Common myeloid progenitor, CD34-positive (primary cell): ENCODE measurements around the gene NCKAP5L.
"Not testable (repeated sequence)": the region's sequence is repeated elsewhere in the genome, so short reads cannot be mapped to it uniquely, and the experiment has no call there.

Source experiments
- CTCF ChIA-PET: fragments of 350-600 bp; sonication (Branson Sonifier 250); formaldehyde crosslinking; loops from one replicate; lab custom pipeline; 2021; ENCODE audit warnings: antibody characterized with exemption; lab: Charles Lee
- POLR2A ChIA-PET: fragments of 350-600 bp; sonication (Branson Sonifier 250); formaldehyde crosslinking; loops from one replicate; lab custom pipeline; 2021; ENCODE audit warnings: antibody characterized with exemption; lab: Charles Lee
- DNase-seq, 3 donors: peaks; one replicate each; pipeline versions ENCODE4 v3.0.0 to v3.0.0-alpha.2; 2013
- H3K27ac ChIP-seq, 2 experiments: 1 replicate in 1 of 2; 2 replicates in 1 of 2; pipeline ENCODE4 v1.7.0; 2013; ENCODE audit warnings: inconsistent platforms in 2 of 2, low read length in 2 of 2, mild to moderate bottlenecking in 2 of 2, low read depth in 1 of 2, moderate library complexity in 1 of 2; ENCODE audit not compliant: severe bottlenecking in 2 of 2, insufficient read depth in 1 of 2, poor library complexity in 1 of 2
- H3K27me3 ChIP-seq, 5 experiments: replicated peaks in 2 of 5; 1 replicate in 3 of 5; 2 replicates in 2 of 5; pipeline versions ENCODE4 v1.6.1 to v1.7.0; 2013; ENCODE audit warnings: low read length in 4 of 5, mild to moderate bottlenecking in 2 of 5, moderate library complexity in 2 of 5, inconsistent platforms in 1 of 5; ENCODE audit not compliant: insufficient read depth in 5 of 5, control insufficient read depth in 4 of 5
- H3K36me3 ChIP-seq, 4 experiments: 1 replicate in 2 of 4; 2 replicates in 2 of 4; pipeline versions ENCODE4 v1.6.1 to v1.7.0; 2013; ENCODE audit warnings: low read length in 3 of 4, control low read depth in 1 of 4, mild to moderate bottlenecking in 1 of 4; ENCODE audit not compliant: control insufficient read depth in 4 of 4, insufficient read depth in 4 of 4
- H3K4me1 ChIP-seq, 4 experiments: 1 replicate in 3 of 4; 2 replicates in 1 of 4; pipeline versions ENCODE4 v1.6.1 to v1.7.1; 2013; ENCODE audit warnings: low read length in 3 of 4, mild to moderate bottlenecking in 3 of 4, control low read depth in 1 of 4, inconsistent platforms in 1 of 4, moderate library complexity in 1 of 4; ENCODE audit not compliant: control insufficient read depth in 4 of 4, insufficient read depth in 4 of 4; ENCODE audit errors: control extremely low read depth in 1 of 4
- H3K4me3 ChIP-seq, 7 experiments: 1 replicate in 4 of 7; 2 replicates in 3 of 7; pipeline versions ENCODE4 v1.5.1 to v1.7.0; 2013; ENCODE audit warnings: mild to moderate bottlenecking in 7 of 7, low read length in 6 of 7, moderate library complexity in 6 of 7, inconsistent platforms in 2 of 7, low read depth in 2 of 7, control low read depth in 1 of 7; ENCODE audit not compliant: insufficient read depth in 4 of 7, control insufficient read depth in 1 of 7; ENCODE audit errors: extremely low read depth in 1 of 7
- H3K9me3 ChIP-seq, 5 experiments: 1 replicate in 4 of 5; 2 replicates in 1 of 5; pipeline versions ENCODE4 v1.6.1 to v1.7.1; 2013; ENCODE audit warnings: low read length in 4 of 5, mild to moderate bottlenecking in 2 of 5, inconsistent platforms in 1 of 5, low read depth in 1 of 5, moderate library complexity in 1 of 5; ENCODE audit not compliant: control insufficient read depth in 4 of 5, insufficient read depth in 2 of 5; ENCODE audit errors: control extremely low read depth in 1 of 5
- WGBS: methylation state at CpG from one replicate; pipeline ENCODE4 v1.1.5; 2013; ENCODE audit not compliant: insufficient coverage; 5-methylcytosine and 5-hydroxymethylcytosine counted together

The NCKAP5L gene

GRCh38 chr12:49777341-49777740 lies 50.9 kb downstream of the NCKAP5L start:
- Histone ChIP-seq H3K27me3 (no peaks in the 10 kb centered on the region), H3K9me3 (no peaks in the 10 kb centered on the region), H3K4me1 (peaks cover 0 to 5% (median 0%) of the 10 kb centered on the region in 4 experiments), H3K4me3 (no peak overlapping the region), H3K27ac (no peak overlapping the region), H3K36me3 (no peaks in the 10 kb centered on the region)
- WGBS, result 100% methylated on average over 1 of the region's 3 CpGs
- no peak for DNase-seq
- POLR2A ChIA-PET, result no interaction called here
- CTCF ChIA-PET, result interaction anchor here (0.9 to 4.6 kb wide), 25 partner anchors 8 to 138 kb away, joined by 3 to 96 read pairs (median 4); partner anchors contain the start of genes BCDIN3D, NCKAP5L and TMBIM6

DNA sequence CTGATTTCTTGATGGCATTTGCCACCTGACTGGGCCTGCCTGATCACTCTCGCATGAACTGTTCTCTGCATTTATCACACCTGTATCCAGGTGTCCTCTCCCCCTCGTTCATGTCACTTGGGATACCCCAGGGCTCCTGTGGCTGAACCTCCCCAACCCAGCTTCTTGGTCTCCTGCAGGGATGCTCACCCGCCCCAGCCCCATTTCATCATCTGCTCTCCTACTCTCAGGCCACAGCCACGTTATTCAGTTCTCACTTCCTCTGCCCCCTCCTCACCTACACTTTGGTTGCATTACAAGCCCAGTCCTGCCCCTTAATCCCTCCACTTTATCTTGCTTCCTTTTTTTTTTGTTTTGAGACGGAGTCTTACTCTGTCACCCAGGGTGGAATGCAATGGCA lies 51.4 kb downstream of the NCKAP5L start:
- 84% methylated on average over 5 of the region's 5 CpGs for WGBS
- ChIA-PET POLR2A (no interaction called here), CTCF (interaction anchor here (0.9 to 4.6 kb wide), 20 partner anchors 8 to 133 kb away, joined by 3 to 96 read pairs (median 4); partner anchors contain the start of genes BCDIN3D, NCKAP5L and TMBIM6)
- Histone ChIP-seq H3K4me3 (no peak overlapping the region), H3K36me3 (no peaks in the 10 kb centered on the region), H3K27me3 (no peaks in the 10 kb centered on the region), H3K9me3 (no peaks in the 10 kb centered on the region), H3K27ac (no peak overlapping the region), H3K4me1 (peaks cover 0 to 5% (median 0%) of the 10 kb centered on the region in 4 experiments)
- DNase-seq, result no peak

DNA sequence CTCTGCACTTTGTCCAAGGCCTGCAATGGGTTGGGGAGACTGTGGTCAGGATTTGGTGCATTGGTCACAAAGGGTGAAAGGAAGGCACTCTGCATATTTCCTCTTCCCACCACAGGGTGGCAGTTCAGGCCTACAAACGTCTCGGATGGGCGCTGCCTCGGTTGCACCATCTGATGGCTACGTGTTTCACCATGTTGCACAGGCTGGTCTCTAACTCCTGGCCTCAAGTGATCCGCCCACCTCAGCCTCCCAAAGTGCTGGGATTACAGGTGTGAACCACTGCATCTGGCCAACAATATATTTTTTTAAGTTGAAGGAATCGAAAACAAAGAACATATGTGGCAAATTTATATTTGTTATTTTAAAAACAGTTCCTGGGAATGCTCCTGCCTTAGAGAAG lies 51.8 kb downstream of the NCKAP5L start:
- Histone ChIP-seq H3K4me3 (no peak overlapping the region), H3K4me1 (peaks cover 0 to 5% (median 0%) of the 10 kb centered on the region in 4 experiments), H3K36me3 (no peaks in the 10 kb centered on the region), H3K9me3 (no peaks in the 10 kb centered on the region), H3K27ac (no peak overlapping the region), H3K27me3 (no peaks in the 10 kb centered on the region)
- WGBS, result 15% methylated on average over 6 of the region's 7 CpGs
- peak; percentile 39 to 63 (median 60) for DNase-seq
- CTCF ChIA-PET, result interaction anchor here (0.9 to 4.6 kb wide), 11 partner anchors 8 to 85 kb away, joined by 3 to 96 read pairs (median 4); partner anchors contain the start of genes BCDIN3D and NCKAP5L
- POLR2A ChIA-PET, result no interaction called here

GRCh38 chr12:49773102-49773501 lies 55.1 kb downstream of the NCKAP5L start:
- H3K4me3 ChIP-seq, H3K9me3 ChIP-seq, H3K4me1 ChIP-seq, H3K36me3 ChIP-seq, H3K27me3 ChIP-seq, H3K27ac ChIP-seq, DNase-seq: not testable (repeated sequence)
- ChIA-PET CTCF (interaction anchor here (0.6 to 1.9 kb wide), 5 partner anchors 10 to 74 kb away, joined by 3 to 6 read pairs (median 5); partner anchors contain the start of gene TMBIM6), POLR2A (interaction anchor here (0.6 kb wide), 1 partner anchor 110 kb away, joined by 3 read pairs; no protein-coding TSS in a partner anchor)
- 100% methylated on average over 1 of the region's 7 CpGs for WGBS

- ChIA-PET CTCF (interaction anchor here (0.8 to 2.0 kb wide), 4 partner anchors 10 to 29 kb away, joined by 3 to 13 read pairs (median 4); no protein-coding TSS in a partner anchor), POLR2A (no interaction called here)
- Histone ChIP-seq H3K4me3 (no peak overlapping the region), H3K36me3 (peaks cover 11 to 27% (median 19%) of the 10 kb centered on the region in 4 experiments), H3K27me3 (no peaks in the 10 kb centered on the region), H3K4me1 (peaks cover 19 to 28% (median 22%) of the 10 kb centered on the region in 4 experiments), H3K9me3 (no peaks in the 10 kb centered on the region), H3K27ac (no peak overlapping the region)
- DNase-seq, result no peak
- WGBS, result 96% methylated on average over 3 of the region's 4 CpGs
Measured at GRCh38 chr12:49767333-49767732, 60.9 kb downstream of the NCKAP5L start.

- ChIA-PET CTCF (interaction anchor here (0.6 to 7.5 kb wide), 5 partner anchors 9 to 242 kb away, joined by 3 to 69 read pairs (median 3); partner anchors contain the start of gene TMBIM6), POLR2A (no interaction called here)
- no peak overlapping the region for H3K4me3 ChIP-seq
- WGBS, result 93% methylated on average over 8 of the region's 8 CpGs
- no peak overlapping the region for H3K27ac ChIP-seq
- H3K27me3 ChIP-seq, result no peaks in the 10 kb centered on the region
- no peaks in the 10 kb centered on the region for H3K9me3 ChIP-seq
- H3K4me1 ChIP-seq, result peaks cover 23 to 35% (median 29%) of the 10 kb centered on the region in 4 experiments
- DNase-seq, result no peak
- peaks cover 15 to 39% (median 25%) of the 10 kb centered on the region in 4 experiments for H3K36me3 ChIP-seq
Measured at GRCh38 chr12:49766115-49766455, 62.1 kb downstream of the NCKAP5L start.

GRCh38 chr12:49764126-49764525 lies 64.1 kb downstream of the NCKAP5L start:
- H3K4me1 ChIP-seq, result peaks cover 23 to 36% (median 30%) of the 10 kb centered on the region in 4 experiments
- DNase-seq, result no peak
- 70% methylated on average over 3 of the region's 3 CpGs for WGBS
- no peaks in the 10 kb centered on the region for H3K9me3 ChIP-seq
- CTCF ChIA-PET, result interaction anchor here (0.7 to 7.5 kb wide), 10 partner anchors 12 to 136 kb away, joined by 3 to 69 read pairs (median 6); partner anchors contain the start of gene TMBIM6
- no peaks in the 10 kb centered on the region for H3K27me3 ChIP-seq
- peak overlapping the region in 1 of 2 experiments; percentile 36 for H3K27ac ChIP-seq
- peaks cover 15 to 54% (median 37%) of the 10 kb centered on the region in 4 experiments for H3K36me3 ChIP-seq
- no peak overlapping the region for H3K4me3 ChIP-seq
- POLR2A ChIA-PET, result no interaction called here
